HL-60 (cell line): ENCODE results near the gene SSC5D.

ENCODE experiments used
- DNase-seq, 2 experiments: peaks; one replicate each; pipeline ENCODE4 v3.0.0-alpha.2; 2010 to 2020; ENCODE audit warnings: low read depth in 1 of 2, low spot score in 1 of 2
- H3K27ac ChIP-seq: fragments of 250-450 bp; sonication (Bioruptor Pico); replicated peaks from 2 replicates; pipeline ENCODE4 v1.5.1; 2020; ENCODE audit warnings: mild to moderate bottlenecking, moderate library complexity
- H3K27me3 ChIP-seq: fragments of 250-450 bp; sonication (Bioruptor Pico); 2 replicates; pipeline ENCODE4 v1.5.1; 2021; ENCODE audit warnings: mild to moderate bottlenecking, moderate library complexity; ENCODE audit not compliant: insufficient read depth, poor library complexity, severe bottlenecking
- H3K4me3 ChIP-seq: replicated peaks from 2 replicates; pipeline ENCODE4 v1.5.1; 2011; ENCODE audit warnings: mild to moderate bottlenecking, control low read depth, low read length; ENCODE audit not compliant: insufficient read depth
- GABPA ChIP-seq: IDR thresholded peaks from 2 replicates; pipeline ENCODE4 v1.6.1; 2012; ENCODE audit warnings: low read depth
- POLR2AphosphoS5 ChIP-seq: IDR thresholded peaks from 2 replicates; pipeline ENCODE4 v1.6.1; 2012; ENCODE audit warnings: low read depth
- SPI1 ChIP-seq: IDR thresholded peaks from 2 replicates; pipeline ENCODE4 v1.6.1; 2012; ENCODE audit warnings: low read depth, mild to moderate bottlenecking, borderline replicate concordance
- TF ChIP-seq, protein P1 (sequence below): IDR thresholded peaks from 2 replicates; pipeline ENCODE4 v1.6.1; 2012; ENCODE audit warnings: low read depth; ENCODE audit not compliant: insufficient replicate concordance
- TF ChIP-seq, protein P2 (sequence below): IDR thresholded peaks from one replicate; pipeline ENCODE4 v1.5.1; 2011; ENCODE audit warnings: low read length, control low read depth, inconsistent platforms; ENCODE audit not compliant: insufficient read depth

Gene SSC5D

DNA sequence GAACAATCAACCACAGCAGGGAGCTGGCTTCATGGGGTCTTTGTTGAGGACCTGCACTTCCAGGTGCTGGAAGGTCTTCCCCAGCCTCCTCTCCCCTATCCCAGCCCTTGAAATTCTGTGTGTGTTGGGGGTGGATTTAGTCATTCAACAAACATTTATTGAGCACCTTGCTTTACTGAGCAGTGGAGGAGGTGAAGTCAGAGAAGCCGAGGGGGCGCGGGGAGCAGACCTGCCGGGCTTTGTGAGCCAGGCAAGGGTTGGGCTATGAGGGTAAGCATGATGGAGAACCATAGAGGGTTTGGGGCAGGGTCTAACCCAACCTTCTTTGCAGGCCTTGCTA is 20.2 kb upstream of the SSC5D start:
- H3K27ac ChIP-seq: no peak overlapping the region
- no peak overlapping the region for H3K4me3 ChIP-seq
- no peak for DNase-seq
- H3K27me3 ChIP-seq: no peaks in the 10 kb centered on the region
- TF ChIP-seq POLR2AphosphoS5 (no peak), GABPA (no peak), SPI1 (no peak)
- TF ChIP-seq, protein P1, sequence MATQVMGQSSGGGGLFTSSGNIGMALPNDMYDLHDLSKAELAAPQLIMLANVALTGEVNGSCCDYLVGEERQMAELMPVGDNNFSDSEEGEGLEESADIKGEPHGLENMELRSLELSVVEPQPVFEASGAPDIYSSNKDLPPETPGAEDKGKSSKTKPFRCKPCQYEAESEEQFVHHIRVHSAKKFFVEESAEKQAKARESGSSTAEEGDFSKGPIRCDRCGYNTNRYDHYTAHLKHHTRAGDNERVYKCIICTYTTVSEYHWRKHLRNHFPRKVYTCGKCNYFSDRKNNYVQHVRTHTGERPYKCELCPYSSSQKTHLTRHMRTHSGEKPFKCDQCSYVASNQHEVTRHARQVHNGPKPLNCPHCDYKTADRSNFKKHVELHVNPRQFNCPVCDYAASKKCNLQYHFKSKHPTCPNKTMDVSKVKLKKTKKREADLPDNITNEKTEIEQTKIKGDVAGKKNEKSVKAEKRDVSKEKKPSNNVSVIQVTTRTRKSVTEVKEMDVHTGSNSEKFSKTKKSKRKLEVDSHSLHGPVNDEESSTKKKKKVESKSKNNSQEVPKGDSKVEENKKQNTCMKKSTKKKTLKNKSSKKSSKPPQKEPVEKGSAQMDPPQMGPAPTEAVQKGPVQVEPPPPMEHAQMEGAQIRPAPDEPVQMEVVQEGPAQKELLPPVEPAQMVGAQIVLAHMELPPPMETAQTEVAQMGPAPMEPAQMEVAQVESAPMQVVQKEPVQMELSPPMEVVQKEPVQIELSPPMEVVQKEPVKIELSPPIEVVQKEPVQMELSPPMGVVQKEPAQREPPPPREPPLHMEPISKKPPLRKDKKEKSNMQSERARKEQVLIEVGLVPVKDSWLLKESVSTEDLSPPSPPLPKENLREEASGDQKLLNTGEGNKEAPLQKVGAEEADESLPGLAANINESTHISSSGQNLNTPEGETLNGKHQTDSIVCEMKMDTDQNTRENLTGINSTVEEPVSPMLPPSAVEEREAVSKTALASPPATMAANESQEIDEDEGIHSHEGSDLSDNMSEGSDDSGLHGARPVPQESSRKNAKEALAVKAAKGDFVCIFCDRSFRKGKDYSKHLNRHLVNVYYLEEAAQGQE: no peak
- TF ChIP-seq, protein P2, sequence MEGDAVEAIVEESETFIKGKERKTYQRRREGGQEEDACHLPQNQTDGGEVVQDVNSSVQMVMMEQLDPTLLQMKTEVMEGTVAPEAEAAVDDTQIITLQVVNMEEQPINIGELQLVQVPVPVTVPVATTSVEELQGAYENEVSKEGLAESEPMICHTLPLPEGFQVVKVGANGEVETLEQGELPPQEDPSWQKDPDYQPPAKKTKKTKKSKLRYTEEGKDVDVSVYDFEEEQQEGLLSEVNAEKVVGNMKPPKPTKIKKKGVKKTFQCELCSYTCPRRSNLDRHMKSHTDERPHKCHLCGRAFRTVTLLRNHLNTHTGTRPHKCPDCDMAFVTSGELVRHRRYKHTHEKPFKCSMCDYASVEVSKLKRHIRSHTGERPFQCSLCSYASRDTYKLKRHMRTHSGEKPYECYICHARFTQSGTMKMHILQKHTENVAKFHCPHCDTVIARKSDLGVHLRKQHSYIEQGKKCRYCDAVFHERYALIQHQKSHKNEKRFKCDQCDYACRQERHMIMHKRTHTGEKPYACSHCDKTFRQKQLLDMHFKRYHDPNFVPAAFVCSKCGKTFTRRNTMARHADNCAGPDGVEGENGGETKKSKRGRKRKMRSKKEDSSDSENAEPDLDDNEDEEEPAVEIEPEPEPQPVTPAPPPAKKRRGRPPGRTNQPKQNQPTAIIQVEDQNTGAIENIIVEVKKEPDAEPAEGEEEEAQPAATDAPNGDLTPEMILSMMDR: no peak

DNA sequence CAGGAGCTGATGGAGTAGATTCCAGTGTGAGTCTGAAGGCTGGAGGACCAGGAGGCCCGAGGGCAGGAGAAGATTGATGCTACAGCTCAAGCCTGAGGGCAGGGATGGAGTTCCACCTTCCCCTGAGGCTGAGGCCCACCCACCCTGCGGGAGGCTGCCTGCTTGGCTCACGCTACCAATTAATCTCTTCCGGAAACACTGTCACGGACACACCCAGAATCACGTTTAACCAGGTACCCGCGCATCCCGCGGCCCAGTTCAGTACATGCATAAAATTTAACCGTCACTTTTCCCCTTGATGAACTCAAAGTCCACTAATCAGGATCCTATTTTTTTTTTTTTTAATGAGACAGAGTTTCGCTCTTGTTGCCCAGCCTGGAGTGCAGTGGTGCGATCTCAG is 17.0 kb upstream of the SSC5D start:
- Histone ChIP-seq H3K4me3 (no peak overlapping the region), H3K27me3 (no peaks in the 10 kb centered on the region), H3K27ac (no peak overlapping the region)
- TF ChIP-seq GABPA (no peak), POLR2AphosphoS5 (no peak), SPI1 (no peak)
- TF ChIP-seq, protein P2: no peak
- TF ChIP-seq, protein P1: no peak
- no peak for DNase-seq

DNA sequence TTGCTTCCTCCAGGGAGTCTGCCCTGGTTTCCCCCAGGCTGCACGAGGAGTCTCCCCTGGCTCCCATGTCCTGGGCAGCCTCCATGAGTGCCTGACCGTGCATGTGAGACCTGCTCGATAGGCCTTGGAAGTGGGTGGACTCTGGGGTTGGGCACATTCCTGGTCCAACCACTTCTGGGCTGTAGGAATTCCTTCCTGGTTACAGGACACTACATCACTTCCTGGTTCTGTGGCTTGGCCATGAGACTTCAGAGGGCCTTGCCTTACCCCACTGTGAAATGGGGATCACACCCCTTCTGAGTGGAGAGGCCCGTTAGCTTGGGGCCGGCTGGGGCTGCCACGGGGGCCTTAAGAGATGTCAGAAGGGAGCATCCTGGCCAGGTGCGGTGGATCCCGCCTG is 15.8 kb upstream of the SSC5D start:
- TF ChIP-seq, protein P1: no peak
- TF ChIP-seq POLR2AphosphoS5 (no peak), SPI1 (no peak), GABPA (no peak)
- TF ChIP-seq, protein P2: no peak
- H3K27me3 ChIP-seq: no peaks in the 10 kb centered on the region
- no peak overlapping the region for H3K4me3 ChIP-seq
- DNase-seq: no peak
- H3K27ac ChIP-seq: no peak overlapping the region
